Measurements from ENCODE around the gene MMD2. TPM values are rescaled to one million over a fixed set of nuclear protein-coding genes. Genes with fewer than 3 reads are reported as not detected.
A peak's percentile ranks its signal among the peaks of the same experiment; 100 is the strongest.

Gene MMD2
- total and polyA plus RNA-seq, 3 experiments from 2014 or later: not detected

- no peaks in the 10 kb centered on the region for H3K9me3 ChIP-seq (ENCODE audit: low read length)
- peak overlapping the region in 1 of 7 donors; percentile 66 for H3K4me3 Mint-ChIP-seq
- no peaks in the 10 kb centered on the region for H3K36me3 Mint-ChIP-seq
- H3K36me3 ChIP-seq (ENCODE audit: insufficient read depth, low read length): no peaks in the 10 kb centered on the region
- H3K27ac ChIP-seq (ENCODE audit: low read depth, low read length): no peak overlapping the region
- ChIA-PET CTCF (no interaction called here), POLR2A (no interaction called here)
- H3K27me3 ChIP-seq (ENCODE audit: insufficient read depth, low read length, poor library complexity, severe bottlenecking): peaks cover 8% of the 10 kb centered on the region
- peaks cover 4% of the 10 kb centered on the region for H3K4me1 ChIP-seq (ENCODE audit: insufficient read depth, low read length)
- no peak overlapping the region for H3K4me3 ChIP-seq (ENCODE audit: low read length)
- H3K27ac Mint-ChIP-seq: no peak overlapping the region
- H3K9me3 Mint-ChIP-seq: peaks cover 0 to 3% (median 0%) of the 10 kb centered on the region in 5 donors
- H3K4me1 Mint-ChIP-seq: peaks cover 11 to 12% (median 11%) of the 10 kb centered on the region in 3 donors
- DNase-seq: no peak
- H3K27me3 Mint-ChIP-seq: peaks cover 20 to 39% of the 10 kb centered on the region in 2 donors
Measured at GRCh38 chr7:4880218-4880617, 78.8 kb downstream of the MMD2 start.

DNA sequence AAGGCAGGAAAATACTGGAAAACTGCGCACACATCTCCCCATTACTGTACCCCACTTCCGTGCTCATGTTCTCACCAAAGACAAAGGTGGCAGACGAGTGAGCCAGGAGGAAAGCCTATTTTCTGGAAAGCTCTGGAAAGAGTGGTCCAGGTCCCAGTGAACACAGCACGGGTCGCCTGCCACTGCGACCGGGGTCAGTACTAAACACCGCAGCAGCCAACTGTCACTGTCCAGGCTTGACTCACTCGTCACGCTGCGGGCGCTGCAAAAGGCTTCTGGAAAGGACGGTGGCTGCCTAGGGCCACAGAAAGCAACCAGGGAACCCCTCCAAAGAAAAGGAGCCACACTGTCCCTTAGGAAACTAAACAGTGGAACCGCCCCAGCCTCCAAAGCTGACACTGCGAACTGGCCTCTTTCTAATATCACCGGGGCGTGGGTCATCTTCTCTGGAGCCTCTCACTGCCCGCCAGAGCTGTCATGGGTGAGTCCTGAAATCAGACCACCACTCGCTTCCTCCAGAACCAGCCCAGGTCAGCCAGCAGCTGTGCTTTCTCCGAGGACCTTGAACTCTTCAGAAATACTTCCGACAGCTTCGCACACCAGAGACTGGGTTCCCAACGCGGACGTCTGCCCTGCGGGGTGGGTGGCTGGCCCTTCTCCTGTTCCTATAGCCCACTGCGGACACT is 79.4 kb downstream of the MMD2 start:
- POLR2A ChIA-PET: no interaction called here
- CTCF ChIA-PET: no interaction called here
- DNase-seq: no peak

DNA sequence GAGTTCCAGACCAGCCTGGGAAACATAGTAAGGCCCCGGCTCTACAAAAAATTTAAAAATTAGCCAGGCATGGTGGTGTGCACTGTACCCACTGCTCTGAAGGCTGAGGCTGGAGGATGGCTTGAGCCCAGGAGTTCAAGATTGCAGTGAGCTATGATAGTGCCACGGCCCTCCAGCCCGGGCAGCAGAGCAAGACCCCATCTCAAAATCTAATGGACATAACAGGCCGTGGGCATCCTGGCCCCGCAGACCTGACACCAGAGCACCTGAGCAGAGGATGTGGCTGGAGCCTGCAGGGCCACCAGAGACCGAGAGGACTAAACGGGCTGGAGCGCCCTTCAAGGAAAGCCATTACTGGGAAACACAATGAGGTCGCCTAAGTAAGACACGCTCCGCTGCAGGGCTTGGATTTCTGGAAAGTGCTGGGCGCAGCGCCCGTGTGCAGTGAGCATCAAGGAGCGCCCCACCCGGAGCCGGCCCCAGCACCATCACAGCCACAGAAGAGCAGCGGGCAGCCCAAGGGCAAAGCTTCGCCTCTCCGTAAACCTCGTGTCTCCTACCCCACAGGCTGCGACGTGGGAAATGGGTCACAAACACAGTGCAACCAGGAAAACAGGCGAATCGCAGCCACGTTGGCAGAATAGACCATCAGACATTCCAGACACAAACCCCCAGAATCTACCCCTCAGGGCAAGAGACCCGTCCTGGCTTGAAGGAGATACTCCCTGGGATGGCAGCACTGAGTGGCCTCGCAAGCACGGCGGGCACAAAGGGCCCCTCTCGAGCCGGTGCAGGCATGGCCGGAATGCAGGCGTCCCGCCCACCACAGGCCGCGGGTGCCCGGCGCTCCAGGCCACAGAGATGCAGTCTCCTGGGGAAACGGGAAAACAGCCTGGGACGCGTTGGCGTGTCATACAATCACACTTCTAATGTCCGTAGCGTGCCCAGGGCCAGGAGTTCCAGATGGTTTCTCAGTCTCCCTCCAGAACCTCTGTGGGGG is 80.4 kb downstream of the MMD2 start:
- Histone ChIP-seq H3K27me3 (ENCODE audit: insufficient read depth, low read length, poor library complexity, severe bottlenecking) (no peaks in the 10 kb centered on the region), H3K4me3 (ENCODE audit: low read length) (no peak overlapping the region), H3K4me1 (ENCODE audit: insufficient read depth, low read length) (peaks cover 4% of the 10 kb centered on the region), H3K27ac (ENCODE audit: low read depth, low read length) (no peak overlapping the region), H3K9me3 (ENCODE audit: low read length) (no peaks in the 10 kb centered on the region), H3K36me3 (ENCODE audit: insufficient read depth, low read length) (no peaks in the 10 kb centered on the region)
- ChIA-PET CTCF (no interaction called here), POLR2A (no interaction called here)
- DNase-seq: no peak
- H3K4me3 Mint-ChIP-seq: no peak overlapping the region
- H3K27me3 Mint-ChIP-seq: peaks cover 12 to 28% of the 10 kb centered on the region in 2 donors
- peaks cover 11 to 12% (median 11%) of the 10 kb centered on the region in 3 donors for H3K4me1 Mint-ChIP-seq
- H3K27ac Mint-ChIP-seq: no peak overlapping the region
- H3K9me3 Mint-ChIP-seq: peaks cover 0 to 3% (median 0%) of the 10 kb centered on the region in 5 donors
- H3K36me3 Mint-ChIP-seq: no peaks in the 10 kb centered on the region

More for the DNA sequence above, 79.4 kb downstream of the MMD2 start:
- Histone ChIP-seq H3K27ac (ENCODE audit: low read depth, low read length) (no peak overlapping the region), H3K4me3 (ENCODE audit: low read length) (no peak overlapping the region), H3K9me3 (ENCODE audit: low read length) (no peaks in the 10 kb centered on the region), H3K36me3 (ENCODE audit: insufficient read depth, low read length) (no peaks in the 10 kb centered on the region), H3K27me3 (ENCODE audit: insufficient read depth, low read length, poor library complexity, severe bottlenecking) (peaks cover 8% of the 10 kb centered on the region), H3K4me1 (ENCODE audit: insufficient read depth, low read length) (peaks cover 4% of the 10 kb centered on the region)
- H3K9me3 Mint-ChIP-seq: peaks cover 0 to 3% (median 0%) of the 10 kb centered on the region in 5 donors
- H3K27ac Mint-ChIP-seq: no peak overlapping the region
- H3K27me3 Mint-ChIP-seq: peaks cover 20 to 35% of the 10 kb centered on the region in 2 donors
- H3K4me3 Mint-ChIP-seq: peak overlapping the region in 1 of 7 donors; percentile 36
- no peaks in the 10 kb centered on the region for H3K36me3 Mint-ChIP-seq
- peaks cover 11 to 12% (median 11%) of the 10 kb centered on the region in 3 donors for H3K4me1 Mint-ChIP-seq

DNA sequence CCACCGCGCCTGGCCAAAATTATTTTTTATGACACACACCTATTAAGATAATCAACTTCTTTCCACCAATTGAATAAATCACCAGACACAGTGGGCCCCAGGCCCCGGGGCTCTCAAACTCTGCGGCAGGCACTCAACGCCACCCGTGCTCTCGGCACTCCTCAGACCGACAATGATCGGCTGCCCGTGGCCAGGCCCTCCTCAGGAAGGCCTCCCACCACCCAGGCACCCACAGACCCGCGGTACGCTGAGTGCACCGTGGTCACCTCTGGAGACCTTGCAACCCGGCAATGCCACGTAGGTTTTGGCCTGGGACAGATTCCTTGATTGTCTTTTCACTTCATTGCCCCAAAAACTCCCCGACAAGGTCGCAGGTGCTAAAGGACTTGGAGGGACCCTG is 82.4 kb downstream of the MMD2 start:
- CTCF ChIA-PET: no interaction called here
- H3K27ac Mint-ChIP-seq: no peak overlapping the region
- peaks cover 10 to 32% of the 10 kb centered on the region in 2 donors for H3K27me3 Mint-ChIP-seq
- Histone ChIP-seq H3K27me3 (ENCODE audit: insufficient read depth, low read length, poor library complexity, severe bottlenecking) (no peaks in the 10 kb centered on the region), H3K9me3 (ENCODE audit: low read length) (no peaks in the 10 kb centered on the region), H3K4me1 (ENCODE audit: insufficient read depth, low read length) (no peaks in the 10 kb centered on the region), H3K4me3 (ENCODE audit: low read length) (no peak overlapping the region), H3K27ac (ENCODE audit: low read depth, low read length) (no peak overlapping the region), H3K36me3 (ENCODE audit: insufficient read depth, low read length) (no peaks in the 10 kb centered on the region)
- no peak for DNase-seq
- no peaks in the 10 kb centered on the region for H3K36me3 Mint-ChIP-seq
- H3K9me3 Mint-ChIP-seq: peaks cover 0 to 3% (median 0%) of the 10 kb centered on the region in 5 donors
- H3K4me3 Mint-ChIP-seq: no peak overlapping the region
- POLR2A ChIA-PET: no interaction called here
- peaks cover 0 to 7% (median 0%) of the 10 kb centered on the region in 3 donors for H3K4me1 Mint-ChIP-seq

DNA sequence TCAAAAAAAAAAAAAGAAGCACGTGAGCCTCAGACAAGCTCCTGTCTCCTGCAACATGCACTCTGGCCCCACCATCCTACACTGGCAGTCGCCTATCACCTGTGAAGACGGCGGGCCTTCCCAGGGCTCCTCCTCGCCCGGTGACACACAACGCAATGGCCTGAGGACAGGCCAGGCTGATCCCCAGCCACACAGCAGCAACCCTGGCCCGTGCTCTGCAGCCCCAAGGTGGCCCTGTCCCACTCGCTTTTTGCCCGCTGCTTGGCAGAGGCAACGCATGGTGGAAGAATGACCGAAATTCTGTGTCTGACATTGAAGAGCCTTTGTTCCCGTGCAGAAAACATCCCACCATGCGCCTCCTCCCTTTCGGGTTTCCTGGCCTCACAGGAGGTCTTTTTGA is 83.6 kb downstream of the MMD2 start:
- CTCF ChIA-PET: no interaction called here
- no peak for DNase-seq
- Histone ChIP-seq H3K4me3 (ENCODE audit: low read length) (no peak overlapping the region), H3K27me3 (ENCODE audit: insufficient read depth, low read length, poor library complexity, severe bottlenecking) (no peaks in the 10 kb centered on the region), H3K9me3 (ENCODE audit: low read length) (no peaks in the 10 kb centered on the region), H3K36me3 (ENCODE audit: insufficient read depth, low read length) (no peaks in the 10 kb centered on the region), H3K4me1 (ENCODE audit: insufficient read depth, low read length) (no peaks in the 10 kb centered on the region), H3K27ac (ENCODE audit: low read depth, low read length) (no peak overlapping the region)
- no peaks in the 10 kb centered on the region for H3K36me3 Mint-ChIP-seq
- H3K4me3 Mint-ChIP-seq: no peak overlapping the region
- H3K27ac Mint-ChIP-seq: no peak overlapping the region
- peaks cover 2 to 13% (median 5%) of the 10 kb centered on the region in 3 donors for H3K4me1 Mint-ChIP-seq
- H3K9me3 Mint-ChIP-seq: peaks cover 0 to 3% (median 0%) of the 10 kb centered on the region in 5 donors
- H3K27me3 Mint-ChIP-seq: peaks cover 15 to 39% of the 10 kb centered on the region in 2 donors
- POLR2A ChIA-PET: no interaction called here

DNA sequence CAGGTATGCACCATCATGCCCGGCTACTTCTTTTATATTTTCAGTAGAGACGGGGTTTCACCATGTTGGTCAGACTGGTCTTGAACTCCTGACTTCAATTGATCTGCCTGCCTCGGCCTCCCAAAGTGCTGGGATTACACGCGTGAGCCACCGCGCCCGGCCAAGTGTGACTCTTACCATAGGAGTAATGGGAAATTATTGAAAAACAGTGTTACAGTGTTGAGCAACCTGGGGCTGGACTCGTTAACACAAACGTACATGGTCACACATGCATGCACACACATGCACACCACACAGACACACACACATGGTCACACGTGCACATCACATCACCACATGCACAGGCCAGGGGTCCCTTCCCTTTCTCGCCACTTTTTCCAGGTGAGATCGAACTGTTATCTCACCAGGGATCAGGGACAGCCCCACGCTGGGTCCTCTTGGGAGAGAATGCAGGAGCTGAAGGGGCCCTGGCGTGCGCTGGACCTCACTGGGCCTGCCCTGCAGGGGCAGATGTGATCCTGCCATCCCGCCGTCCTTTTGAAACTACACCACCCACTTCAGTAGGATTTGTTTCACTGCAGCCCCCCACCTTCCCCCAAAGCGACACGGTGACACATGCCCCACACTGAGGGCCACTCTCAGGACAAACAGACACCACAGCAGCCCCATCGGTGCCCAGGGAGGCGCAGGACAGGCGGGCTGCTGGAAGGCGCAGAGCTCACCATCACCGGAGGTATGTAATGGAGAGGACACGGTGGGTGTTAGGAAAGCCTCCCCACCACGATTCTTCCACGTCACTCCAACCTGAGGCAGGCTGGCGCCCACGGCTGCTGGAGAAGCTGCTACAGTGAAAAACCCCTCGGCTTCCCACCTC is 85.7 kb downstream of the MMD2 start:
- H3K4me1 ChIP-seq (ENCODE audit: insufficient read depth, low read length): no peaks in the 10 kb centered on the region
- H3K27me3 Mint-ChIP-seq: peaks cover 26 to 45% of the 10 kb centered on the region in 2 donors
- DNase-seq: no peak
- H3K4me3 ChIP-seq (ENCODE audit: low read length): no peak overlapping the region
- no peaks in the 10 kb centered on the region for H3K9me3 ChIP-seq (ENCODE audit: low read length)
- peak overlapping the region in 1 of 7 donors; percentile 48 for H3K4me3 Mint-ChIP-seq
- H3K27me3 ChIP-seq (ENCODE audit: insufficient read depth, low read length, poor library complexity, severe bottlenecking): no peaks in the 10 kb centered on the region
- CTCF ChIA-PET: no interaction called here
- POLR2A ChIA-PET: no interaction called here
- no peaks in the 10 kb centered on the region for H3K36me3 ChIP-seq (ENCODE audit: insufficient read depth, low read length)
- H3K4me1 Mint-ChIP-seq: peaks cover 2 to 13% (median 5%) of the 10 kb centered on the region in 3 donors
- H3K27ac ChIP-seq (ENCODE audit: low read depth, low read length): no peak overlapping the region
- H3K9me3 Mint-ChIP-seq: peaks cover 0 to 2% (median 2%) of the 10 kb centered on the region in 5 donors
- no peak overlapping the region for H3K27ac Mint-ChIP-seq
- no peaks in the 10 kb centered on the region for H3K36me3 Mint-ChIP-seq

DNA sequence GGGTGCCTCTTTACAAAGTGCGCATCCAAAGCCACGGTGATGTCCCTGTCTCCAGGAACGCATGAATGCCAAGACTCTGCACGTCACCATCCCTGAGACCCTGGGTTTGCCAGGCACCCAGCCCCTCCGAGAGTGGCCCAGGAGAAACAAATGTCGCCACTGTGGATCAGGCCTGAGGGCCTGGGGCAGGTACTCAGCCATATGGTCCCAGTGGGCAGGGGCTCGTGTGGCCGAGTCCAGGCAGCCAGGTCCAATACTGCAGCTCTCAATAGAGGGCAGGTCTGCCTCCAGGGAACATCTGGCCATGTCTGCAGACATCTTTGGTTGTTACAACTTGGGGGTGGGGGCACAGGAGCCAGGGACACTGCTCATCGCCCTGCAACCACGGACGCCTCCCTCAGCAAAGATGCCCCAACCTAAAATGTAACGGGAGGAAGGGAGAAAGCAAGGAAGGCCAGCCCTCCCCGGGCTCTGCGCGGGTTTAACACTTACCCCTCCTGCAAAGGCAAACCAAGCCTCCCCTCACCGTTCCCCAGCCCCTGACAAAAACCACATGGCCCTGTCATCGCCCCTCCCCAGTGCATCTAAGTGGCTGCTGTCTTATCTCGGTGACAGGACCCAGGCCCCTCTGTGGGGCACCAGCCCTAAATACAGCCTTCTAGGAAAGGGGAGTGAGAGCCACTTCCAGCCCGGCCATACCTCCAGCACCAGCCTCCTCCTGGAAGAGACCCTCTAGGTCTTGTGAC is 86.9 kb downstream of the MMD2 start:
- Histone ChIP-seq H3K27ac (ENCODE audit: low read depth, low read length) (no peak overlapping the region), H3K4me3 (ENCODE audit: low read length) (no peak overlapping the region), H3K27me3 (ENCODE audit: insufficient read depth, low read length, poor library complexity, severe bottlenecking) (no peaks in the 10 kb centered on the region), H3K4me1 (ENCODE audit: insufficient read depth, low read length) (no peaks in the 10 kb centered on the region), H3K36me3 (ENCODE audit: insufficient read depth, low read length) (no peaks in the 10 kb centered on the region), H3K9me3 (ENCODE audit: low read length) (no peaks in the 10 kb centered on the region)
- ChIA-PET CTCF (no interaction called here), POLR2A (no interaction called here)
- no peaks in the 10 kb centered on the region for H3K36me3 Mint-ChIP-seq
- H3K27me3 Mint-ChIP-seq: peaks cover 23 to 40% of the 10 kb centered on the region in 2 donors
- H3K4me1 Mint-ChIP-seq: peaks cover 2 to 13% (median 5%) of the 10 kb centered on the region in 3 donors
- H3K27ac Mint-ChIP-seq: peak overlapping the region in 1 of 8 donors; percentile 36
- peaks cover 0 to 2% (median 2%) of the 10 kb centered on the region in 5 donors for H3K9me3 Mint-ChIP-seq
- H3K4me3 Mint-ChIP-seq: no peak overlapping the region
- no peak for DNase-seq

Data from CD8-positive, alpha-beta memory T cell (primary cell).